GM12878 (cell line): ENCODE measurements around the gene PAX3. TPM values are rescaled to one million over a fixed set of nuclear protein-coding genes. Genes with fewer than 3 reads are reported as not detected.

Experiments
- ATAC-seq: fragments of 200-7000 bp; cut with Tn5 transposase; 3 replicates; pipeline ENCODE4 v1.9.1; 2020; ENCODE audit warnings: mild to moderate bottlenecking, moderate library complexity
- BruUV-seq: library from RNA; stranded (reverse); fragments of 400-500 nt; replicated peaks from 2 replicates; lab custom pipeline; 2021; lab: Mats Ljungman, UMichigan
- CTCF ChIA-PET: fragments of 300-600 bp; sonication (Branson Sonifier 250); formaldehyde crosslinking; extraction: SDS; loops from one replicate; lab custom pipeline; 2021; ENCODE audit warnings: inconsistent platforms; lab: Yijun Ruan, JAX
- POLR2A ChIA-PET: fragments of 350-600 bp; formaldehyde crosslinking; extraction: SDS; loops from one replicate; lab custom pipeline; 2021; ENCODE audit warnings: inconsistent platforms; lab: Charles Lee
- RAD21 ChIA-PET: fragments of 300-600 bp; sonication (Branson Sonifier 250); formaldehyde crosslinking; loops from one replicate; lab custom pipeline; 2023; ENCODE audit warnings: antibody characterized with exemption; ENCODE audit not compliant: unreplicated experiment; lab: Charles Lee
- SMC1A ChIA-PET: fragments of 300-600 bp; sonication (Branson Sonifier 250); formaldehyde crosslinking; loops from one replicate; lab custom pipeline; 2023; ENCODE audit not compliant: unreplicated experiment, uncharacterized antibody; lab: Charles Lee
- DNase-seq: peaks from one replicate; pipeline ENCODE4 v3.0.0-alpha.2; 2011; ENCODE audit warnings: low read depth, low spot score
- FAIRE-seq: peaks from 3 replicates; lab custom pipeline; 2011; peaks lifted over from hg19 to GRCh38; lab: Jason Lieb, UNC
- H2AFZ ChIP-seq: 2 replicates; pipeline ENCODE4 v1.6.0; 2011; ENCODE audit warnings: low read depth, low read length, control low read depth; ENCODE audit not compliant: control insufficient read depth
- H3K27ac ChIP-seq: 2 replicates; pipeline ENCODE4 v1.5.1; 2011; ENCODE audit warnings: control low read depth; ENCODE audit not compliant: control insufficient read depth, insufficient read depth
- H3K27me3 ChIP-seq, 2 experiments: replicated peaks in 1 of 2; 2 replicates each; pipeline versions ENCODE4 v1.6.0 to v1.6.1; 2011; ENCODE audit warnings: low read length in 1 of 2; ENCODE audit not compliant: control insufficient read depth in 2 of 2, insufficient read depth in 2 of 2
- H3K36me3 ChIP-seq, 2 experiments: 2 replicates each; pipeline ENCODE4 v1.5.1; 2011; ENCODE audit warnings: low read length in 1 of 2; ENCODE audit not compliant: control insufficient read depth in 2 of 2, insufficient read depth in 2 of 2
- H3K4me1 ChIP-seq: 2 replicates; pipeline ENCODE4 v1.6.1; 2011; ENCODE audit warnings: mild to moderate bottlenecking, low read length, moderate library complexity, mixed read lengths; ENCODE audit not compliant: control insufficient read depth, insufficient read depth
- H3K4me2 ChIP-seq: 2 replicates; pipeline ENCODE4 v1.6.0; 2011; ENCODE audit warnings: control low read depth; ENCODE audit not compliant: control insufficient read depth, insufficient read depth
- H3K4me3 ChIP-seq: fragments of 200-600 bp; sonication (generic); 2 replicates; pipeline ENCODE4 v1.5.1; 2016
- H3K79me2 ChIP-seq: 2 replicates; pipeline ENCODE4 v1.6.0; 2011; ENCODE audit warnings: low read length; ENCODE audit not compliant: control insufficient read depth, insufficient read depth
- H3K9ac ChIP-seq: 2 replicates; pipeline ENCODE4 v1.8.0; 2011; ENCODE audit warnings: low read length, control low read depth, mixed read lengths; ENCODE audit not compliant: control insufficient read depth, insufficient read depth
- H3K9me3 ChIP-seq: replicated peaks from 3 replicates; pipeline ENCODE4 v1.5.1; 2011; ENCODE audit warnings: mild to moderate bottlenecking, low read length; ENCODE audit not compliant: control insufficient read depth, insufficient read depth
- H4K20me1 ChIP-seq: 2 replicates; pipeline ENCODE4 v1.6.0; 2011; ENCODE audit not compliant: control insufficient read depth, insufficient read depth
- E4F1 ChIP-seq: fragments of 450-650 bp; IDR thresholded peaks from 2 replicates; pipeline ENCODE4 v1.6.1; 2018; ENCODE audit warnings: borderline replicate concordance, mild to moderate bottlenecking; ENCODE audit not compliant: partially characterized antibody
- IRF4 ChIP-seq: IDR thresholded peaks from 2 replicates; pipeline ENCODE4 v1.6.1; 2011; ENCODE audit warnings: low read depth, low read length
- RAD21 ChIP-seq: IDR thresholded peaks from 2 replicates; pipeline ENCODE4 v1.6.1; 2011; ENCODE audit warnings: mild to moderate bottlenecking, low read depth, low read length, moderate library complexity; ENCODE audit not compliant: insufficient read depth
- ZBED1 ChIP-seq: IDR thresholded peaks from 2 replicates; pipeline ENCODE4 v1.6.1; 2016; ENCODE audit warnings: borderline replicate concordance
- WGBS: methylation state at CpG from one replicate; pipeline ENCODE4 v1.1.6; 2016; ENCODE audit warnings: low lambda C conversion rate; ENCODE audit not compliant: insufficient replicate concordance, insufficient coverage; ENCODE audit errors: missing lambda C conversion rate; 5-methylcytosine and 5-hydroxymethylcytosine counted together
- in situ Hi-C: fragments of 300-500 bp; cut with MboI; formaldehyde crosslinking; loops from 9 replicates; pipeline ENCODE4 v1.14.3; 2018; ENCODE audit warnings: mixed read lengths
- intact Hi-C: fragments of 100-400 bp; cut with micrococcal nuclease; formaldehyde crosslinking; loops from one replicate; pipeline ENCODE4 v1.14.2; 2022; ENCODE audit not compliant: unreplicated experiment
- polyA plus RNA-seq, 11 experiments: library from polyadenylated mRNA; depleted of rRNA in 4 of 11; unstranded in 6 of 11; stranded (reverse) in 5 of 11; fragments of >200 nt; fragmentation: Nextera tagmentation in 4 of 11; fragmentation: Illumina TruSeq in 1 of 11; extraction: Ambion mirVana in 4 of 11; extraction: Trizol in 1 of 11; gene quantifications; 1 replicate in 1 of 11; 2 replicates in 10 of 11; pipeline versions ENCODE4 v1.2.1 to v1.2.3, GENCODE V29; 2011 to 2016; ENCODE audit warnings: inconsistent platforms in 2 of 11, missing spikeins in 2 of 11, low read depth in 1 of 11
- total RNA-seq, 4 experiments: library from RNA; depleted of rRNA in 3 of 4; stranded (reverse); fragments of >200 nt in 3 of 4; fragmentation: Illumina TruSeq in 1 of 4; extraction: Trizol in 1 of 4; gene quantifications; 2 replicates each; pipeline versions ENCODE4 v1.2.1 to v1.2.3, GENCODE V29; 2013 to 2021

Gene PAX3
- total and polyA plus RNA-seq, 10 of the 15 experiments (the other 5 are each of a cell fraction or from before 2014, with no cell fraction given), result not detected

- no peak for ATAC-seq
- no TSS peak for BruUV-seq
- intact Hi-C loops, result no loop called here
- Histone ChIP-seq H3K27me3 (peaks cover 2 to 5% of the 10 kb centered on the region in 2 experiments; a peak in 2 of 4 replicates), H3K27ac (no peak overlapping the region)
- SMC1A ChIA-PET, result interaction anchor here (0.7 to 0.8 kb wide), 2 partner anchors 24 to 352 kb away, joined by 3 read pairs; no protein-coding TSS in a partner anchor
- DNase-seq, result no peak
- TF ChIP-seq RAD21, result no peak
- no peak for TF ChIP-seq ZBED1
- TF ChIP-seq, all 136 proteins: peak for 0
- H2AFZ ChIP-seq, result no peak overlapping the region
- ChIA-PET POLR2A (interaction anchor here (0.5 kb wide), 1 partner anchor 236 kb away, joined by 4 read pairs; no protein-coding TSS in a partner anchor), CTCF (interaction anchor here (0.8 kb wide), 1 partner anchor 21 kb away, joined by 3 read pairs; no protein-coding TSS in a partner anchor), RAD21 (no interaction called here)
- no peak for FAIRE-seq
- H3K36me3 ChIP-seq, result no peaks in the 10 kb centered on the region
- no peaks in the 10 kb centered on the region for H3K79me2 ChIP-seq
- in situ Hi-C loops, result no loop called here
- H3K4me3 ChIP-seq, result no peak overlapping the region
- H3K4me1 ChIP-seq, result no peaks in the 10 kb centered on the region
- WGBS, result 36% methylated on average over 6 of the region's 6 CpGs
- no peak overlapping the region for H3K9ac ChIP-seq
- no peaks in the 10 kb centered on the region for H4K20me1 ChIP-seq
- no peak overlapping the region for H3K4me2 ChIP-seq
- no peaks in the 10 kb centered on the region for H3K9me3 ChIP-seq
Observed at GRCh38 chr2:222218786-222219185, 80.0 kb downstream of the PAX3 start.

GRCh38 chr2:222217712-222218111 lies 81.1 kb downstream of the PAX3 start:
- in situ Hi-C loops (no loop called here), intact Hi-C loops (no loop called here)
- DNase-seq (no peak), ATAC-seq (no peak), FAIRE-seq (no peak)
- BruUV-seq, result no TSS peak
- Histone ChIP-seq H3K4me2 (no peak overlapping the region), H3K36me3 (no peaks in the 10 kb centered on the region), H3K4me3 (no peak overlapping the region), H3K79me2 (no peaks in the 10 kb centered on the region), H3K9me3 (no peaks in the 10 kb centered on the region), H4K20me1 (no peaks in the 10 kb centered on the region), H3K27me3 (peaks cover 2% of the 10 kb centered on the region in 2 experiments; a peak in 2 of 4 replicates), H3K4me1 (no peaks in the 10 kb centered on the region), H3K27ac (no peak overlapping the region), H3K9ac (no peak overlapping the region), H2AFZ (no peak overlapping the region)
- RAD21 ChIA-PET, result no interaction called here
- no peak for TF ChIP-seq IRF4
- TF ChIP-seq E4F1, result no peak
- CTCF ChIA-PET, result interaction anchor here (0.8 kb wide), 1 partner anchor 22 kb away, joined by 3 read pairs; no protein-coding TSS in a partner anchor
- SMC1A ChIA-PET, result no interaction called here
- POLR2A ChIA-PET, result no interaction called here
- WGBS, result 0% methylated on average over 1 of the region's 1 CpG
